ENCODE results near the gene ATP11C.
"Not testable (repeated sequence)": the region's sequence is repeated elsewhere in the genome, so short reads cannot be mapped to it uniquely, and the experiment has no call there.

The ATP11C gene

DNA sequence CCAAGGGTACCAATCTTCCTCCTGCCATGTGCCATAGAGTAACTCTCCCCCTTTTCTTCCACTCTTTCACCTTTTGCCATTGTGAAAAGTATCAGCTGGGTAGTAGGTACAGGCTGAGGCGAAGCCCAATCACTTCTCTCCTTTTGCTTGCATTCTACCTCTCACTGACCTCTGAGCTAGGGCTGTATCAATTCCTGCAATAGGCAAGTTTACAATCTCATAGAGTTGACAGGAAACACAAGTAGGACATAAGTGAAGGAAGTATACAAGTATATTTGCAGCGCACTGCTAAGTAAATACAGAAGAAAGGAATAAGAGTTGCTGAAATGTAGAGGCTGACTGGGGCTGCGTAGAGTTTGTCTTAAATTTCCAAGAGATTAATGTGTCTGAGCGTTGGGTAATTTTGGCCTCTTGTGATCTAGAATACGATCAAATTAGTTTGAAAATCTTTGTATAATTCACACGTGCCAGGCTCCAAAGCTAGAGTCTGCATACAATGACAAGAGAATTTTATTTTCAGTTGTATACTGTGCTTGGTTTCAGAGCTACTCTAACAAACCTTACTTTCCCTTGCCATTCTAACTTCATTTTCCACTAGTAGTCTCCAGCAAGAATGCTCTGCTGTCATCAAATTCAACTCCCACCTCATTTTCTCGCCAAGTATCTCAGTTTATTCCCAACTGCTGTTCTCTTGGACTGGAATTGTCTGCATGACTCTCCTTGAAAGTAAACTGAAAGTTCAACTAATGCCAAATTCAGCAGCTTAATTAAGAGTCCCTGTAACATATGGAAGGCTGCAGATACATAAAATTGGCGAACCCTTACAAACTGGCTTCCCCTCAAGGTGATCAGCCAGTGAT is 90.3 kb downstream of the ATP11C start:
- no peak for TF ChIP-seq CTCF (IDR thresholded peaks at IDR 0.05; ENCODE audit: insufficient read depth, low read length, missing control alignments)
- ChIA-PET CTCF (interaction anchor here (0.7 kb wide), 2 partner anchors 8 to 10 kb away, joined by 3 read pairs; no protein-coding TSS in a partner anchor), POLR2A (no interaction called here)
- H3K4me3 ChIP-seq (ENCODE audit: low read depth, low read length): no peak overlapping the region
- DNase-seq (ENCODE audit: low read depth, low spot score): no peak

DNA sequence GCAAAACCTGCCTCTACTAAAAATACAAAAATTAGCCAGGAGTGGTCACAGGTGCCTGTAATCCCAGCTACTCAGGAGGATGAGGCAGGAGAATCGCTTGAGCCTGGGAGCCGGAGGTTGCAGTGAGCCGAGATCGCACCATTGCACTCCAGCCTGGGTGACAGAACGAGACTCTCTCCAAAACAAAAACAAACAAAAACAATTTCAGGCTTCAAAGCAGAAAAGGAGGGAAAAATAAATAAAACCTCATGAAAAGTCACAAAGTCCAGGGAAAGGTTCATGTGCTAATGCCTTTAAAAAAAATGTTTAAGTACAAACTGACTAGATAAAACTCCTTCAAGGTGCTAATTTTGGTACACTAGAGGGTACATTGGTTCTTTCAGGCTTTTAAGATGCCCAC is 96.5 kb downstream of the ATP11C start:
- DNase-seq (ENCODE audit: low read depth, low spot score); CTCF ChIA-PET; H3K4me3 ChIP-seq (ENCODE audit: low read depth, low read length); POLR2A ChIA-PET: not testable (repeated sequence)

DNA sequence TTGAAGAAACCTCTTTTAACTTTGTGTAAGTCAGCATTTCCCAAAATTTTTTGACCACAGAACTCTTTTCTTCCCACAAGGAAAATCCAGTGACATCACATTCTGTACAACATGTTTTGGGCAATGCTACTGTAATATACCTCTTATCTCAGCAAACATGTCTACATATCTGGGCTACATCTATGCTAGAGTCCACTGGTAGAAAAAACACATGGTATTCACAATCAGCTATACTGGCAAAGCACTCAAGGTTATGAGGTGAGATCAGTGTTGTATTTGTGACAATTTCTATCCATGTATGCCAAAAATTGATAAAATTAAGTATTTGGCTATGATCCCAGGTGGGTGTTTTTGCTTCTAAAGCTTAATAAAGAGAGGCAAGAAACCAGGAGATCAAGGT is 98.0 kb downstream of the ATP11C start:
- ChIA-PET CTCF (interaction anchor here (1.2 kb wide), 1 partner anchor 8 kb away, joined by 3 read pairs; no protein-coding TSS in a partner anchor), POLR2A (interaction anchor here (0.8 kb wide), 1 partner anchor 17 kb away, joined by 4 read pairs; no protein-coding TSS in a partner anchor)
- no peak for TF ChIP-seq CTCF (IDR thresholded peaks at IDR 0.05; ENCODE audit: insufficient read depth, low read length, missing control alignments)
- DNase-seq (ENCODE audit: low read depth, low spot score): no peak
- no peak overlapping the region for H3K4me3 ChIP-seq (ENCODE audit: low read depth, low read length)

DNA sequence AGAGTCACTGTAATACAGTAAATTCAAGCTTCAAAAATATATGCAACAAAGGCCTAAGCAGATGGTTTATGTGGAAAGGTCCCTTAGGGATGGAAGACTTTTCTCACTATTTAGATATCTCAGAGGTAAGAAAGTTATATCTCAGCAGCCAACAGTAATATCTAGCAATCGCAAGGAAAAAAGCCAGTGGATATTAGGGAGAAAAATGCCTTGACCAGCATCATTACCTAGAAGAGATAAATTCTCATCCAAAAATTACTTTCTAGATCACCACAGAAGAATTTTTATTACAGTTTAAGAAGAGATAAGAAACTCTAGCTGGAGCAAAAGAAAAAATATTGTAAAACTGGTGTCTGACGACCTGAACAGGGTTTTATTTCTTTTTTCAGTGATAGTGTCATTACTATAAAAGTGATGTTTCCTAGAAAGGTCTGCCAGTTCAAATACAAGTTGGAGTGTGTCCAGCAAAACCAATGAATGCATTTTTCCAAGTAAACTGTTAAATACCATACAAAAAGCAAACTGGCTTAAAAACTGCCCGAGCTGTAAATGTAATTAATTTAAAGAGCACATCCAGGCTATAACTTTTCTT is 100.0 kb downstream of the ATP11C start:
- no peak overlapping the region for H3K4me3 ChIP-seq (ENCODE audit: low read depth, low read length)
- TF ChIP-seq CTCF (IDR thresholded peaks at IDR 0.05; ENCODE audit: insufficient read depth, low read length, missing control alignments): no peak
- CTCF ChIA-PET: interaction anchor here (0.7 to 1.0 kb wide), 3 partner anchors 10 to 31 kb away, joined by 3 read pairs; no protein-coding TSS in a partner anchor
- no peak for DNase-seq (ENCODE audit: low read depth, low spot score)
- POLR2A ChIA-PET: no interaction called here

DNA sequence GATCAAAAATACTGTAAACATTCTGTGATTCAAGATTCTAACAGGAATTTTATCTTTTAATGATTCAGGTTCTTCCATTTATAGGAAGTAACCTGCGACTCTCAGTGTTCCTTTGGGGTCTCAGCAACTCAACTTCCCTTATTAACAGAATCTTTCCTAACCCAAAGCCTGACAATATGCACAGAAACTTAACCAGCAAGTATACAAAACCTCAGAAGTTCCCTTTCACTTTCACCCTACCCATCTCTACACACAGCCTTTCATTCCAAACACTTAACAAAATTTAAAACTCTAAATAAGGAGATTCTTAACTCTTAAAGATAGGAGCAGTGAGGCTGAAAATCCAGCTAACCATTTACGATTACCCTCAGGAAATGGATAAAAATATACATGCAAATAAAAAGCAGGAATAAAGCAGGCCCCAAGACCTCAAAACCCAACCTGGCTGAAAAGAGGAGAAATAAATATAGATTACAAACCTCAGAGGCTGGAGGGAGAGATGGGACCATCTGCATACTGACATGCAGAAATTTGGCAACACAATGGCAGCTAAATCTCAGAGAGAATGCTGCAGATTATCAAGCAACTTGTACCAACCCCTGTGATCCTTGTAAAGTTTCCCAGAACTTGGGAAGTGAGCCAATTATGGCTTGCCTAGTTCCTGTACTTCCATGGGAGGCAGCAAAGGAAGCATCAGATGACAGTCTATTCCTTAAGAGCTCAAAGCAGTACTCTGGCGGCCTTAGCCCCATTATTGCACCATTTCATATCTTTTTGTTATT is 101.0 kb downstream of the ATP11C start:
- ChIA-PET POLR2A (interaction anchor here (1.2 kb wide), 1 partner anchor 101 kb away, joined by 3 read pairs; the partner anchor contains the start of gene ATP11C), CTCF (interaction anchor here (0.9 kb wide), 1 partner anchor 11 kb away, joined by 3 read pairs; no protein-coding TSS in a partner anchor)
- DNase-seq (ENCODE audit: low read depth, low spot score): no peak
- TF ChIP-seq CTCF (IDR thresholded peaks at IDR 0.05; ENCODE audit: insufficient read depth, low read length, missing control alignments): no peak
- no peak overlapping the region for H3K4me3 ChIP-seq (ENCODE audit: low read depth, low read length)

DNA sequence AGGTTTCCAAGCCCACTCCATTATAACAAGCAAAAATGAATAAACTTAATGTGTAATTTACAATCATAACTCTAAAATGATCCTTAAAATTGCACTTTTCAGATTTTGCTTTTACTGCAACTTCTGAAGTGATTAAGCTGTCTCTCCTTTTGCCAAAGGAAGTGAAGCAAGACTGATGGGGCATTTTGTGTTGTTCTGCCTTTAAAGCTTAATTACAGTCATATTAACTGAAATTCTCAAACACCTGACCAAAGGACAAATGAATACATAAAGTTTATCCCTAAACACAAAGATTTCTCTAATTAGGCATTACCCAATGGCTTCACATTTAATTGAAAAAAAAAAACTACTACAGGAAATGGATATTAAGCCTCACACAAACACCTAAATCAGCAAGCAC is 101.8 kb downstream of the ATP11C start:
- DNase-seq (ENCODE audit: low read depth, low spot score): no peak
- CTCF ChIA-PET: interaction anchor here (1.3 kb wide), 1 partner anchor 71 kb away, joined by 3 read pairs; no protein-coding TSS in a partner anchor
- TF ChIP-seq CTCF (IDR thresholded peaks at IDR 0.05; ENCODE audit: insufficient read depth, low read length, missing control alignments): no peak
- H3K4me3 ChIP-seq (ENCODE audit: low read depth, low read length): no peak overlapping the region
- POLR2A ChIA-PET: interaction anchor here (1.2 kb wide), 1 partner anchor 102 kb away, joined by 3 read pairs; the partner anchor contains the start of gene ATP11C
